GM12878 (cell line): ENCODE data around the gene TGFB1I1. TPM values are rescaled to one million over a fixed set of nuclear protein-coding genes. Genes with fewer than 3 reads are reported as not detected.
A peak's percentile ranks its signal among the peaks of the same experiment; 100 is the strongest.

Experiments used
- CEBPB ChIP-seq, 2 experiments: fragments of 150-350 bp in 1 of 2; IDR thresholded peaks; 2 replicates each; pipeline ENCODE4 v1.6.1; 2012 to 2014; ENCODE audit warnings: low read depth in 2 of 2, low read length in 2 of 2, borderline replicate concordance in 1 of 2, inconsistent platforms in 1 of 2
- DPF2 ChIP-seq: fragments of 450-650 bp; IDR thresholded peaks from 2 replicates; pipeline ENCODE4 v1.6.1; 2017; ENCODE audit warnings: mild to moderate bottlenecking
- HDGF ChIP-seq: fragments of 450-650 bp; IDR thresholded peaks from 2 replicates; pipeline ENCODE4 v1.6.1; 2016; ENCODE audit warnings: antibody characterized with exemption
- JUND ChIP-seq: IDR thresholded peaks from 2 replicates; pipeline ENCODE4 v1.6.1; 2012; ENCODE audit warnings: low read depth, mild to moderate bottlenecking, low read length, improper control_type of control experiment, moderate library complexity
- MYC ChIP-seq: IDR thresholded peaks from 2 replicates; pipeline ENCODE4 v1.6.1; 2011; ENCODE audit warnings: mild to moderate bottlenecking, low read length, moderate library complexity, inconsistent platforms; ENCODE audit not compliant: insufficient read depth, insufficient replicate concordance, insufficient read length, severe bottlenecking
- NFYB ChIP-seq: IDR thresholded peaks from 2 replicates; pipeline ENCODE4 v1.6.1; 2011; ENCODE audit warnings: low read depth, mild to moderate bottlenecking, low read length, improper control_type of control experiment, moderate library complexity; ENCODE audit not compliant: insufficient read depth
- SMC3 ChIP-seq: IDR thresholded peaks from 2 replicates; pipeline ENCODE4 v1.6.1; 2011; ENCODE audit warnings: low read length, improper control_type of control experiment, borderline replicate concordance
- SP1 ChIP-seq: IDR thresholded peaks from one replicate; pipeline ENCODE4 v1.6.1; 2011; ENCODE audit warnings: low read depth, low read length
- SPI1 ChIP-seq: IDR thresholded peaks from 2 replicates; pipeline ENCODE4 v1.6.1; 2011; ENCODE audit warnings: low read depth, mild to moderate bottlenecking, low read length, moderate library complexity, borderline replicate concordance; ENCODE audit not compliant: insufficient read depth
- polyA plus RNA-seq, 11 experiments: library from polyadenylated mRNA; depleted of rRNA in 4 of 11; unstranded in 6 of 11; stranded (reverse) in 5 of 11; fragments of >200 nt; fragmentation: Nextera tagmentation in 4 of 11; fragmentation: Illumina TruSeq in 1 of 11; extraction: Ambion mirVana in 4 of 11; extraction: Trizol in 1 of 11; gene quantifications; 1 replicate in 1 of 11; 2 replicates in 10 of 11; pipeline versions ENCODE4 v1.2.1 to v1.2.3, GENCODE V29; 2011 to 2016; ENCODE audit warnings: inconsistent platforms in 2 of 11, missing spikeins in 2 of 11, low read depth in 1 of 11
- total RNA-seq, 4 experiments: library from RNA; depleted of rRNA in 3 of 4; stranded (reverse); fragments of >200 nt in 3 of 4; fragmentation: Illumina TruSeq in 1 of 4; extraction: Trizol in 1 of 4; gene quantifications; 2 replicates each; pipeline versions ENCODE4 v1.2.1 to v1.2.3, GENCODE V29; 2013 to 2021
- TF ChIP-seq, protein P1 (sequence below): IDR thresholded peaks from 2 replicates; pipeline ENCODE4 v1.6.1; 2012; ENCODE audit warnings: low read length, inconsistent platforms
- TF ChIP-seq, protein P2 (sequence below): fragments of 450-650 bp; IDR thresholded peaks from 2 replicates; pipeline ENCODE4 v1.6.1; 2017; ENCODE audit warnings: antibody characterized with exemption, mild to moderate bottlenecking, moderate library complexity
- TF ChIP-seq, protein P3 (sequence below): fragments of 450-650 bp; IDR thresholded peaks from 2 replicates; pipeline ENCODE4 v1.6.1; 2016; ENCODE audit warnings: mild to moderate bottlenecking, moderate library complexity, borderline replicate concordance
- TF ChIP-seq, protein P4 (sequence below): IDR thresholded peaks from 2 replicates; pipeline ENCODE4 v1.6.1; 2011; ENCODE audit warnings: borderline replicate concordance, low read depth, mild to moderate bottlenecking, moderate library complexity, low read length; ENCODE audit not compliant: insufficient read depth, poor library complexity, severe bottlenecking
- TF ChIP-seq, protein P5 (sequence below): fragments of 150-350 bp; IDR thresholded peaks from 2 replicates; pipeline ENCODE4 v1.6.1; 2016; ENCODE audit warnings: low read depth, low read length

TGFB1I1 gene
- total and polyA plus RNA-seq, 10 of the 15 experiments (the other 5 are each of a cell fraction or from before 2014, with no cell fraction given) = 0.13 to 2.3 (median 0.41) TPM; not detected in 2

DNA sequence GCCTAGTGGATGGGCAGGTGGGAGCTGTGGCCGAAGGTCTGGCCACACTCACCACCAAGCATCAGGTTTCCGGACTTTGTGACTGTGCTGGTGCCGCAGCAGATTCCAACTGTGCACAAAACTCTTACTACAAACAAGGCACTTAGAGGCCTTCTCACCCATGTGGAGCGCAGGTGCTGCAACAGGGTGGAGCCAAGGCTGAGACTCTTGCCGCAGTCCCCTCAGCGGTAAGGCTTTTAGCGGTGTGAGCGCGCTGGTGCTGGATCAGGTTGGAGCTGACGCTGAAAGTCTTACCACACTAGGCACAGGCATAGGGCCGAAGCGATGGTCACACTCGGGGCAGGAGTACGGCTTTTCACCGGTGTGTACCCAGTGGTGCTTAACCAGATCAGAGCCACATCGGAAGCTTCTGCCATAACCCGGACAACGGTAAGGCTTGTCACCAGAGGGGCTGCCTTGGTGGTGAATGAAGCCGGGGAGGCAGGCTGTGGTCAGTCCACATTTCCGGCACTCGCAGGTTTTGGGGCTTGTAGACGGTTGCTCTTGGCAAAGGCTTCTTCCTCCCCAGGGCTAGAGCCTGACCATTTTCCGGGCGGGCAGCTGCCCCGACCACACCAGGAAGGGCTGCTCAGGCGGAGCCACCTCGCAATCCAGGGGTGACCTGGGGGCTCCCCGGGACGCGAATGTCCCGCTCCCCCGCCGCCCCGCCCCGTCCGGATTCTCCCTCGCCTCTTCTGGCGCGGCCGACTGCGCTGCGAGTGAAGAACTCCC lies 13.7 kb upstream of the TGFB1I1 start (continued):
- TF ChIP-seq, protein P1, sequence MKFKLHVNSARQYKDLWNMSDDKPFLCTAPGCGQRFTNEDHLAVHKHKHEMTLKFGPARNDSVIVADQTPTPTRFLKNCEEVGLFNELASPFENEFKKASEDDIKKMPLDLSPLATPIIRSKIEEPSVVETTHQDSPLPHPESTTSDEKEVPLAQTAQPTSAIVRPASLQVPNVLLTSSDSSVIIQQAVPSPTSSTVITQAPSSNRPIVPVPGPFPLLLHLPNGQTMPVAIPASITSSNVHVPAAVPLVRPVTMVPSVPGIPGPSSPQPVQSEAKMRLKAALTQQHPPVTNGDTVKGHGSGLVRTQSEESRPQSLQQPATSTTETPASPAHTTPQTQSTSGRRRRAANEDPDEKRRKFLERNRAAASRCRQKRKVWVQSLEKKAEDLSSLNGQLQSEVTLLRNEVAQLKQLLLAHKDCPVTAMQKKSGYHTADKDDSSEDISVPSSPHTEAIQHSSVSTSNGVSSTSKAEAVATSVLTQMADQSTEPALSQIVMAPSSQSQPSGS = no peak
- TF ChIP-seq HDGF = peak; percentile 41; the same call in 1 of the 2 replicates
- TF ChIP-seq, protein P2, sequence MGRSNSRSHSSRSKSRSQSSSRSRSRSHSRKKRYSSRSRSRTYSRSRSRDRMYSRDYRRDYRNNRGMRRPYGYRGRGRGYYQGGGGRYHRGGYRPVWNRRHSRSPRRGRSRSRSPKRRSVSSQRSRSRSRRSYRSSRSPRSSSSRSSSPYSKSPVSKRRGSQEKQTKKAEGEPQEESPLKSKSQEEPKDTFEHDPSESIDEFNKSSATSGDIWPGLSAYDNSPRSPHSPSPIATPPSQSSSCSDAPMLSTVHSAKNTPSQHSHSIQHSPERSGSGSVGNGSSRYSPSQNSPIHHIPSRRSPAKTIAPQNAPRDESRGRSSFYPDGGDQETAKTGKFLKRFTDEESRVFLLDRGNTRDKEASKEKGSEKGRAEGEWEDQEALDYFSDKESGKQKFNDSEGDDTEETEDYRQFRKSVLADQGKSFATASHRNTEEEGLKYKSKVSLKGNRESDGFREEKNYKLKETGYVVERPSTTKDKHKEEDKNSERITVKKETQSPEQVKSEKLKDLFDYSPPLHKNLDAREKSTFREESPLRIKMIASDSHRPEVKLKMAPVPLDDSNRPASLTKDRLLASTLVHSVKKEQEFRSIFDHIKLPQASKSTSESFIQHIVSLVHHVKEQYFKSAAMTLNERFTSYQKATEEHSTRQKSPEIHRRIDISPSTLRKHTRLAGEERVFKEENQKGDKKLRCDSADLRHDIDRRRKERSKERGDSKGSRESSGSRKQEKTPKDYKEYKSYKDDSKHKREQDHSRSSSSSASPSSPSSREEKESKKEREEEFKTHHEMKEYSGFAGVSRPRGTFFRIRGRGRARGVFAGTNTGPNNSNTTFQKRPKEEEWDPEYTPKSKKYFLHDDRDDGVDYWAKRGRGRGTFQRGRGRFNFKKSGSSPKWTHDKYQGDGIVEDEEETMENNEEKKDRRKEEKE = 0 out of 2 replicates have a peak, but pooled peaks have one; percentile 16
- TF ChIP-seq SPI1 = no peak
- TF ChIP-seq JUND = no peak
- TF ChIP-seq, protein P3, sequence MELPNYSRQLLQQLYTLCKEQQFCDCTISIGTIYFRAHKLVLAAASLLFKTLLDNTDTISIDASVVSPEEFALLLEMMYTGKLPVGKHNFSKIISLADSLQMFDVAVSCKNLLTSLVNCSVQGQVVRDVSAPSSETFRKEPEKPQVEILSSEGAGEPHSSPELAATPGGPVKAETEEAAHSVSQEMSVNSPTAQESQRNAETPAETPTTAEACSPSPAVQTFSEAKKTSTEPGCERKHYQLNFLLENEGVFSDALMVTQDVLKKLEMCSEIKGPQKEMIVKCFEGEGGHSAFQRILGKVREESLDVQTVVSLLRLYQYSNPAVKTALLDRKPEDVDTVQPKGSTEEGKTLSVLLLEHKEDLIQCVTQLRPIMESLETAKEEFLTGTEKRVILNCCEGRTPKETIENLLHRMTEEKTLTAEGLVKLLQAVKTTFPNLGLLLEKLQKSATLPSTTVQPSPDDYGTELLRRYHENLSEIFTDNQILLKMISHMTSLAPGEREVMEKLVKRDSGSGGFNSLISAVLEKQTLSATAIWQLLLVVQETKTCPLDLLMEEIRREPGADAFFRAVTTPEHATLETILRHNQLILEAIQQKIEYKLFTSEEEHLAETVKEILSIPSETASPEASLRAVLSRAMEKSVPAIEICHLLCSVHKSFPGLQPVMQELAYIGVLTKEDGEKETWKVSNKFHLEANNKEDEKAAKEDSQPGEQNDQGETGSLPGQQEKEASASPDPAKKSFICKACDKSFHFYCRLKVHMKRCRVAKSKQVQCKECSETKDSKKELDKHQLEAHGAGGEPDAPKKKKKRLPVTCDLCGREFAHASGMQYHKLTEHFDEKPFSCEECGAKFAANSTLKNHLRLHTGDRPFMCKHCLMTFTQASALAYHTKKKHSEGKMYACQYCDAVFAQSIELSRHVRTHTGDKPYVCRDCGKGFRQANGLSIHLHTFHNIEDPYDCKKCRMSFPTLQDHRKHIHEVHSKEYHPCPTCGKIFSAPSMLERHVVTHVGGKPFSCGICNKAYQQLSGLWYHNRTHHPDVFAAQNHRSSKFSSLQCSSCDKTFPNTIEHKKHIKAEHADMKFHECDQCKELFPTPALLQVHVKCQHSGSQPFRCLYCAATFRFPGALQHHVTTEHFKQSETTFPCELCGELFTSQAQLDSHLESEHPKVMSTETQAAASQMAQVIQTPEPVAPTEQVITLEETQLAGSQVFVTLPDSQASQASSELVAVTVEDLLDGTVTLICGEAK = no peak
- TF ChIP-seq DPF2 = 0 out of 2 replicates have a peak, but pooled peaks have one; percentile 17
- TF ChIP-seq, protein P4, sequence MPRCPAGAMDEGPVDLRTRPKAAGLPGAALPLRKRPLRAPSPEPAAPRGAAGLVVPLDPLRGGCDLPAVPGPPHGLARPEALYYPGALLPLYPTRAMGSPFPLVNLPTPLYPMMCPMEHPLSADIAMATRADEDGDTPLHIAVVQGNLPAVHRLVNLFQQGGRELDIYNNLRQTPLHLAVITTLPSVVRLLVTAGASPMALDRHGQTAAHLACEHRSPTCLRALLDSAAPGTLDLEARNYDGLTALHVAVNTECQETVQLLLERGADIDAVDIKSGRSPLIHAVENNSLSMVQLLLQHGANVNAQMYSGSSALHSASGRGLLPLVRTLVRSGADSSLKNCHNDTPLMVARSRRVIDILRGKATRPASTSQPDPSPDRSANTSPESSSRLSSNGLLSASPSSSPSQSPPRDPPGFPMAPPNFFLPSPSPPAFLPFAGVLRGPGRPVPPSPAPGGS = no peak
- no peak for TF ChIP-seq SP1
- TF ChIP-seq, protein P5, sequence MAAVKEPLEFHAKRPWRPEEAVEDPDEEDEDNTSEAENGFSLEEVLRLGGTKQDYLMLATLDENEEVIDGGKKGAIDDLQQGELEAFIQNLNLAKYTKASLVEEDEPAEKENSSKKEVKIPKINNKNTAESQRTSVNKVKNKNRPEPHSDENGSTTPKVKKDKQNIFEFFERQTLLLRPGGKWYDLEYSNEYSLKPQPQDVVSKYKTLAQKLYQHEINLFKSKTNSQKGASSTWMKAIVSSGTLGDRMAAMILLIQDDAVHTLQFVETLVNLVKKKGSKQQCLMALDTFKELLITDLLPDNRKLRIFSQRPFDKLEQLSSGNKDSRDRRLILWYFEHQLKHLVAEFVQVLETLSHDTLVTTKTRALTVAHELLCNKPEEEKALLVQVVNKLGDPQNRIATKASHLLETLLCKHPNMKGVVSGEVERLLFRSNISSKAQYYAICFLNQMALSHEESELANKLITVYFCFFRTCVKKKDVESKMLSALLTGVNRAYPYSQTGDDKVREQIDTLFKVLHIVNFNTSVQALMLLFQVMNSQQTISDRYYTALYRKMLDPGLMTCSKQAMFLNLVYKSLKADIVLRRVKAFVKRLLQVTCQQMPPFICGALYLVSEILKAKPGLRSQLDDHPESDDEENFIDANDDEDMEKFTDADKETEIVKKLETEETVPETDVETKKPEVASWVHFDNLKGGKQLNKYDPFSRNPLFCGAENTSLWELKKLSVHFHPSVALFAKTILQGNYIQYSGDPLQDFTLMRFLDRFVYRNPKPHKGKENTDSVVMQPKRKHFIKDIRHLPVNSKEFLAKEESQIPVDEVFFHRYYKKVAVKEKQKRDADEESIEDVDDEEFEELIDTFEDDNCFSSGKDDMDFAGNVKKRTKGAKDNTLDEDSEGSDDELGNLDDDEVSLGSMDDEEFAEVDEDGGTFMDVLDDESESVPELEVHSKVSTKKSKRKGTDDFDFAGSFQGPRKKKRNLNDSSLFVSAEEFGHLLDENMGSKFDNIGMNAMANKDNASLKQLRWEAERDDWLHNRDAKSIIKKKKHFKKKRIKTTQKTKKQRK = no peak
- TF ChIP-seq MYC = no peak
- TF ChIP-seq CEBPB (IDR thresholded peaks at IDR 0.05; ENCODE audit: borderline replicate concordance in 1 of 2, low read depth in 2 of 2, low read length in 2 of 2) = no peak
- no peak for TF ChIP-seq NFYB
- no peak for TF ChIP-seq SMC3
